Uterus (tissue), 4 donors: ENCODE data around the gene CCDC136. TPM values are rescaled to one million over a fixed set of nuclear protein-coding genes. Genes with fewer than 3 reads are reported as not detected.

ENCODE experiments used
- DNase-seq, 2 donors: peaks; one replicate each; pipeline ENCODE4 v3.0.0-alpha.2; 2019 to 2020
- H3K27ac ChIP-seq, 2 donors: fragments of 200-600 bp; sonication (generic); 1 replicate in 1 of 2; 2 replicates in 1 of 2; pipeline ENCODE4 v1.5.1; 2016 to 2018
- H3K27me3 ChIP-seq, 2 donors: fragments of 200-600 bp; sonication (generic); one replicate each; pipeline ENCODE4 v1.5.1; 2018 to 2019; ENCODE audit warnings: control low read depth in 1 of 2
- H3K36me3 ChIP-seq, 2 donors: fragments of 200-600 bp; sonication (generic); one replicate each; pipeline ENCODE4 v1.5.1; 2019; ENCODE audit warnings: control low read depth in 1 of 2
- H3K4me1 ChIP-seq, 2 donors: fragments of 200-600 bp; sonication (generic); one replicate each; pipeline ENCODE4 v1.5.1; 2018 to 2019; ENCODE audit warnings: control low read depth in 1 of 2
- H3K4me3 ChIP-seq, 2 donors: fragments of 200-600 bp; sonication (generic); 1 replicate in 1 of 2; 2 replicates in 1 of 2; pipeline ENCODE4 v1.5.1; 2018 to 2019; ENCODE audit warnings: mild to moderate bottlenecking in 1 of 2
- H3K9me3 ChIP-seq, 2 donors: fragments of 200-600 bp; sonication (generic); one replicate each; pipeline ENCODE4 v1.5.1; 2019; ENCODE audit warnings: control low read depth in 1 of 2
- CTCF ChIP-seq, 4 experiments: fragments of 200-600 bp in 2 of 4; fragments of 450-650 bp in 2 of 4; sonication (generic) in 2 of 4; IDR thresholded peaks; one replicate each; pipeline ENCODE4 v1.5.1; 2016 to 2019; ENCODE audit warnings: antibody characterized with exemption in 4 of 4, mild to moderate bottlenecking in 2 of 4, moderate library complexity in 1 of 4
- POLR2A ChIP-seq, 2 donors: fragments of 450-650 bp; IDR thresholded peaks; one replicate each; pipeline ENCODE4 v1.6.1; 2016; ENCODE audit warnings: antibody characterized with exemption in 2 of 2, mild to moderate bottlenecking in 1 of 2, moderate library complexity in 1 of 2
- intact Hi-C: fragments of 100-400 bp; cut with DNase I; formaldehyde crosslinking; loops from one replicate; pipeline ENCODE4 v1.15.1; 2023; ENCODE audit warnings: low total_unique reads
- total RNA-seq, 4 donors: library from RNA; depleted of rRNA in 3 of 4; stranded (reverse); fragments of >200 nt in 3 of 4; gene quantifications; one replicate each; pipeline versions ENCODE4 v1.1.0 to v1.2.4, GENCODE V29; 2014 to 2023
- donor health status: DM: yes; HTN: yes; CAD: no.

The CCDC136 gene
- total RNA-seq, 4 donors from 2014 or later: 11.5 to 26.4 (median 14.8) TPM

GRCh38 chr7:128810473-128810872, 18.7 kb downstream of the CCDC136 start:
- TF ChIP-seq POLR2A (IDR thresholded peaks at IDR 0.05): no peak
- TF ChIP-seq CTCF (IDR thresholded peaks at IDR 0.05): no peak
- Histone ChIP-seq H3K4me3 (no peak overlapping the region), H3K36me3 (no peaks in the 10 kb centered on the region), H3K27ac (no peak overlapping the region), H3K4me1 (no peaks in the 10 kb centered on the region), H3K27me3 (no peaks in the 10 kb centered on the region), H3K9me3 (no peaks in the 10 kb centered on the region)
- no peak for DNase-seq
- intact Hi-C loops: no loop called here

- no peak for DNase-seq
- no peak overlapping the region for H3K4me3 ChIP-seq
- H3K36me3 ChIP-seq: no peaks in the 10 kb centered on the region
- intact Hi-C loops: no loop called here
- H3K9me3 ChIP-seq: no peaks in the 10 kb centered on the region
- no peaks in the 10 kb centered on the region for H3K27me3 ChIP-seq
- no peak for TF ChIP-seq POLR2A (IDR thresholded peaks at IDR 0.05)
- no peak for TF ChIP-seq CTCF (IDR thresholded peaks at IDR 0.05)
- no peaks in the 10 kb centered on the region for H3K4me1 ChIP-seq
- H3K27ac ChIP-seq: no peak overlapping the region
Measured at GRCh38 chr7:128810997-128811396, 19.2 kb downstream of the CCDC136 start.

GRCh38 chr7:128811631-128812430, 20.1 kb downstream of the CCDC136 start:
- TF ChIP-seq CTCF (IDR thresholded peaks at IDR 0.05): no peak
- no peak for TF ChIP-seq POLR2A (IDR thresholded peaks at IDR 0.05)
- Histone ChIP-seq H3K27ac (no peak overlapping the region), H3K4me1 (no peaks in the 10 kb centered on the region), H3K9me3 (no peaks in the 10 kb centered on the region), H3K36me3 (no peaks in the 10 kb centered on the region), H3K27me3 (no peaks in the 10 kb centered on the region), H3K4me3 (no peak overlapping the region)
- intact Hi-C loops: no loop called here
- DNase-seq: no peak

GRCh38 chr7:128812514-128813168, 20.9 kb downstream of the CCDC136 start:
- Histone ChIP-seq H3K27me3 (no peaks in the 10 kb centered on the region), H3K9me3 (no peaks in the 10 kb centered on the region), H3K27ac (no peak overlapping the region), H3K4me1 (no peaks in the 10 kb centered on the region), H3K4me3 (no peak overlapping the region), H3K36me3 (no peaks in the 10 kb centered on the region)
- TF ChIP-seq POLR2A (IDR thresholded peaks at IDR 0.05) (no peak), CTCF (IDR thresholded peaks at IDR 0.05) (no peak)
- intact Hi-C loops: no loop called here
- DNase-seq: no peak

GRCh38 chr7:128814499-128814898, 22.7 kb downstream of the CCDC136 start:
- no peaks in the 10 kb centered on the region for H3K9me3 ChIP-seq
- intact Hi-C loops: no loop called here

More at GRCh38 chr7:128814499-128814898, 22.7 kb downstream of the CCDC136 start:
- Histone ChIP-seq H3K36me3 (no peaks in the 10 kb centered on the region), H3K27me3 (no peaks in the 10 kb centered on the region), H3K4me1 (no peaks in the 10 kb centered on the region), H3K4me3 (no peak overlapping the region), H3K27ac (no peak overlapping the region)
- no peak for DNase-seq
- TF ChIP-seq CTCF (IDR thresholded peaks at IDR 0.05) (no peak), POLR2A (IDR thresholded peaks at IDR 0.05) (no peak)
